NCI-H748 (cell line): ENCODE measurements around the gene MFN2.
"Not testable (repeated sequence)": the region's sequence is repeated elsewhere in the genome, so short reads cannot be mapped to it uniquely, and the experiment has no call there.

Experiments used
- DNase-seq: peaks from one replicate; lab custom pipeline; 2025; ENCODE audit not compliant: unreplicated experiment; lab: John Stamatoyannopoulos, UW

The MFN2 gene

DNA sequence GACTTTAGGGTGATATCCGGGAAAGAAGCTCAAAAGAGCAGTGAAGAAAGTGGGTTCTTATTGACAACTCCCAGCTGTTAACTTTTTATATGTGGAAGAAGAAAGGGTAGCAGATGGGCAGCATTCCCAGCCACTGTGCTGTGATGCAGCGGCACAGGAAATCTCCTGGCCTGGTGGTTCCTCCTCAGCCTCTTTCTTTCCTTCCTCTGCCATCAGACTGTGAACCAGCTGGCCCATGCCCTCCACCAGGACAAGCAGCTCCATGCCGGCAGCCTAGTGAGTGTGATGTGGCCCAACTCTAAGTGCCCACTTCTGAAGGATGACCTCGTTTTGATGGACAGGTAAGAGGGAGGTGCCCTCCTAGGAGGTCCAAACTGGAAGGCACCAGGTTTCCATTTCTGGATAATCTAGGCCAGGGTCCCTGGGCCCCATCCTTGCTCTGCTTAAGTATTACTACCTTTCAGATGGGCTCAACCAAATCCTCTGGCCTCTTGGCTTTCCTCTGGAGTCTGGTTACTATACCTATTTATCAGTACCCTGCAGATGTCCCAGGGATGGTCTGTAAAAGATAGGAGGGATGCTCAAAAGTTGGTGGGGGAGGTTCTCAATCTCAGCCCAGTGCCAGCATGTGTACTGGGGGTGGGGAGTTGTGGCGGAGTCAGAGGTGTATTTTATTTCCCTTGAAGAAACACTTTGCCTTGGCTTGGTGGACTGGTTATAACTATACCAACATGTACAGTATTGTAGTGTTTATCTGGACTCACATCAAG lies 17.0 kb downstream of the MFN2 start:
- no peak for DNase-seq

DNA sequence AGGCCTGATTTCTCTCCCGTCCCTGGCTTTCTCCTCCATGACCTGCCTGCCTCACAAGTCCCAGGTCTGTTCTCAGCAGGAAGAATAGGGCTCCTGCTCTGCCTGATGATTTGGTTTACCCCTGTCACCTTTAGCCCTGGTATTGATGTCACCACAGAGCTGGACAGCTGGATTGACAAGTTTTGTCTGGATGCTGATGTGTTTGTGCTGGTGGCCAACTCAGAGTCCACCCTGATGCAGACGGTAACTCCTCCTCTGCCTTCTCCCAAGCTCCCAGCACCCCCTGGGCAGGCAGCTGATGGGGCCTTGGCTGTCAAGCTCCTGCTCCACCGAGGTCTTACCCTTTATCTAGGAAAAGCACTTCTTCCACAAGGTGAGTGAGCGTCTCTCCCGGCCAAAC lies 18.4 kb downstream of the MFN2 start:
- DNase-seq = no peak

DNA sequence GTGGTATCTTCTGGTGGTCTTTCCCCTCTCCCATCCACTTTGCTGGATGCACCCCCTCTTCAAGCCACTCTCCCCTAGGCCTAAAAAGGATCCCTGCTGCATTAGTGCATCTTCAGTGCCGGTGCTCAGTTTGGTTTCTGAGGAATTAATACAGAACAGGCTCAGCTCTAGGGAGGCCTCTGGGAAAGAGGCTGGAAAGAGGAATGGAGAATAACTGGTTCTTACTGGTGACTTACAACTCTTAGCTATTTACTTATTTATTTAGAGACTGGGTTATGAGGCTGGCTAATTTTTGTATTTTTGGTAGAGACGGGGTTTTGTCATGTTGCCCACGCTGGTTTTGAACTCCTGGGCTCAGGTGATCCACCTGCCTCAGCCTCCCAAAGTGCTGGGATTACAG lies 19.0 kb downstream of the MFN2 start:
- no peak for DNase-seq

DNA sequence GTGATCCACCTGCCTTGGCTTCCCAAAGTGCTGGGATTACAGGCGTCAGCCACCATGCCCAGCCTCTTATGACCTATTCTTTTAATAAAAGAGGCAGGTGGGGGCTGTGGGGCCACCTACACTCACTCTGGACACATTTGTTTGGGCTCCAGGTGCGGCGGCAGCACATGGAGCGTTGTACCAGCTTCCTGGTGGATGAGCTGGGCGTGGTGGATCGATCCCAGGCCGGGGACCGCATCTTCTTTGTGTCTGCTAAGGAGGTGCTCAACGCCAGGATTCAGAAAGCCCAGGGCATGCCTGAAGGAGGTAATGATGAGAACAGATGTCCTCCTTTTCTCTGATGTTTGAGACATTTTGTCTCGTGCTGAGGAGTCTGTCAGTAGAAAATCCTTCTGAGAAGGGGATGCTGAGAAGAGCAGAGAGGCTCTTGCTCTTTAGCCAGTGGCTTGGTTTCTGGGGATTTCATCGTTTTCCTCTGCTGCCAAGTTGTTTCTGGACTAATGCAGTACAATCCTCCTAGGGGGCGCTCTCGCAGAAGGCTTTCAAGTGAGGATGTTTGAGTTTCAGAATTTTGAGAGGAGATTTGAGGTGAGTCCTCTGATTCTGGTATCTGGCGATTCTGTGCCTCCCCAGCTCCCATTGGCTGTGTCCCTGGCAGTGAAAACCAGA lies 21.1 kb downstream of the MFN2 start:
- no peak for DNase-seq

DNA sequence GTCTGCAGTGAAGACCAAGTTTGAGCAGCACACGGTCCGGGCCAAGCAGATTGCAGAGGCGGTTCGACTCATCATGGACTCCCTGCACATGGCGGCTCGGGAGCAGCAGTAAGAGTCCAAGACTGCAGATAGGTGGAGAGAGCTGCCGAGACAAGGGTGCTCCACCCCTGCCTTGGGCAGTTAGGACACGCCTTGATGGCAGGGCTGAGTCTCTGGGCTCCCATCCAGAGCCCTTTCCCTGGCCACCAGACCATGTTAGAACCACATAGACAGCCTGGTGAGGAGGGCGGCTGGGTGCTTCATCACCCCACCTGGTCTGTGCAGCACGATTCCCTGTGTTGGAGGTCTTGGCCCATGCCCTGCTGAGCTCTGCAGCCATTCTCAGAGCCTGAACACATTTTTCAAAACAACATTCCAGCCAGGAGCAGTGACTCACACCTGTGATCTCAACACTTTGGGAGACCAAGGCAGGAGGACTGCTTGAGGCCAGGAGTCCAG lies 21.8 kb downstream of the MFN2 start:
- DNase-seq = no peak

DNA sequence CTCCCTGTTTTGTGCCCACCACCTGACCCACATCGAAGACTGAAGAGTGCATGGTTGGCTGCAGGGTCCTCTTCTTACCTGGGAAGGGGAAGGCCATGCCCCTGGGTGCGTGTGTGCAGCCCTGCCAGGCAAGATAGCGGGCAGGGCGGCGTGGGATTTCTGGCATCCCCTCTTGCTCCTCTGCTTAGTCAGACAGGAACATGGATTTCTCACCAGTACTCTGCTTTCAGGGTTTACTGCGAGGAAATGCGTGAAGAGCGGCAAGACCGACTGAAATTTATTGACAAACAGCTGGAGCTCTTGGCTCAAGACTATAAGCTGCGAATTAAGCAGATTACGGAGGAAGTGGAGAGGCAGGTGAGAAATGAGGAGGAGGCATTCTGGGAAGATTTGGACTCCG lies 23.5 kb downstream of the MFN2 start:
- no peak for DNase-seq

DNA sequence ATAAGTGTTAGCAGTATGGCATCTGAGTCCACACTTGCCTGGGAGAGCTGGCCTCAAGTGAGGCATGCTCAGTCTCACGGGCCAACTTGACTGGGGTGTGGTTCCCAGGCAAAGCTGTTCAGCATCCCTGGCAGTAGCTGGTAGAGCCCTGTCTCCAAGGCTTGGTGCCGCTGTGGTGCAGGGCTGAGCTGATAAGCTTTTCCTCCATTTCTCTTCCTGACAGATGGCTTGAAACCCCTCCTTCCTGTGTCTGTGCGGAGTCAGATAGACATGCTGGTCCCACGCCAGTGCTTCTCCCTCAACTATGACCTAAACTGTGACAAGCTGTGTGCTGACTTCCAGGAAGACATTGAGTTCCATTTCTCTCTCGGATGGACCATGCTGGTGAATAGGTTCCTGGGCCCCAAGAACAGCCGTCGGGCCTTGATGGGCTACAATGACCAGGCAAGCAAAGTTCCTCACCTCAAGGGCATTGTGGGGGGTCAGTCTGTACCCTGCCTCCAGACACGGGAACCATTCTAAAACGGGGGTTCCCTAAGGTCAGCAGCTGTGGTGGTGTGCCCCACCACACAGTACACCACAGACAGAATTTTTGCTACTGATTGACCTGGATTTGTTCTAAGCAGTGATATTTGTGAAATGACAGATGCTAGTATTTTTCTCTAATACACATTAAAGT lies 25.4 kb downstream of the MFN2 start:
- no peak for DNase-seq

DNA sequence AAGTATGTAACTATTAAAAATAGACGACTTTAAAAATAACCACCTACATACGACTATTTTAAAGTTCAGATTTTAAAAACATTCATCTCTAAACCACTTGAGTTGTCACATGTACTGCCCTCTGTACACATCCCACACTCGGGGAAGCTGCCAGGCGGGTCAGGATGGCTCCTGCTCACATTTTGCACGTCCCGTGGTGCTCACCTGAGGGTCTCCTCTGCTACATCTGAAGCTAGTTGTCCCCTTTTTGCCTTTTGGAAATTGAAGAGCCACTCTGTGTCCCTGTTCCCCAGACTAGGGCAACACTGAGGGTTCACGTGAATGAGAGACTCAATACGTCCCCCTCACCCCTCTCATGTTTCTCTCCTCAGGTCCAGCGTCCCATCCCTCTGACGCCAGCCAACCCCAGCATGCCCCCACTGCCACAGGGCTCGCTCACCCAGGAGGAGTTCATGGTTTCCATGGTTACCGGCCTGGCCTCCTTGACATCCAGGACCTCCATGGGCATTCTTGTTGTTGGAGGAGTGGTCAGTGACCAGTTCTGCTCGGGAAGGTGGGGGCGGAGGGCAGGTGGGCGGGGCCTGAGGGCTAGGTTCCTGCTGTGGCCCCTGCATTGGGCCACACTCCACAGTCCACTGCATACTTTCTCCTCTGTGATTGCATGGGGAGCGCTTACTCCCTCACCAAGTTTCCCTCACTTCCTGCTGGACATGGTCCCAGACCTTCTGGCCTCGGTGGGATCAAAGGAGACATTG lies 26.1 kb downstream of the MFN2 start:
- no peak for DNase-seq

DNA sequence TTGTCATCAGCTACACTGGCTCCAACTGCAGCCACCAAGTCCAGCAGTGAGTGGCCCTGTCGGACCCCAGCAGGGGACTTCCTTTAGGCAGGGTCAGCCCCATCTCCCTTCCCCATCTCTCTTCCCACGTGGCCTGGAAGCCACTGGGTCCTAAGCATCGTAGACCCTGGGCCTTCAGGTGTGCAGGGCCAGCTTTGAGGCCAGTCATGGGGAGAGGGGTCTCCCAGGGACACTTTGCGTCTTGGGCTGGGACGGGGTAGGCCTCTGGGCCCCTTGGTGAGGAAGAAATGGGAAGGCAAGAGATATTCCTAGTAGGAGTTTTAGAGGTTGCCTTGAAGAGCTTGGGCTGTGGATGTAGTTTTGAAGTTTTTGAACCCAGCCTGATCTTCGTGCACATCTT lies 27.0 kb downstream of the MFN2 start:
- DNase-seq = no peak

DNA sequence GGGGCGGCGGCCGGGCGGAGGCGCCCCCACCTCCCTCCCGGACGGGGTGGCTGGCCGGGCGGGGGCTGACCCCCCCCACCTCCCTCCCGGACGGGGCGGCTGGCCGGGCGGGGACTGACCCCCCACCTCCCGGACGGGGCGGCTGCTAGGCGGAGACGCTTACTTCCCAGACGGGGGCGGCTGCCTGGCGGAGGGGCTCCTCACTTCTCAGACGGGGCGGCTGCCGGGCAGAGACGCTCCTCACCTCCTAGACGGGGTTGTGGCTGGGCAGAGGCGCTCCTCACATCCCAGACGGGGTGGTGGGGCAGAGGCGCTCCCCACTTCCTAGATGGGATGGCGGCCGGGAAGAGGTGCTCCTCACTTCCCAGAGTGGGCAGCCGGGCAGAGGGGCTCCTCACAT lies 28.1 kb downstream of the MFN2 start:
- not testable (repeated sequence) for DNase-seq

DNA sequence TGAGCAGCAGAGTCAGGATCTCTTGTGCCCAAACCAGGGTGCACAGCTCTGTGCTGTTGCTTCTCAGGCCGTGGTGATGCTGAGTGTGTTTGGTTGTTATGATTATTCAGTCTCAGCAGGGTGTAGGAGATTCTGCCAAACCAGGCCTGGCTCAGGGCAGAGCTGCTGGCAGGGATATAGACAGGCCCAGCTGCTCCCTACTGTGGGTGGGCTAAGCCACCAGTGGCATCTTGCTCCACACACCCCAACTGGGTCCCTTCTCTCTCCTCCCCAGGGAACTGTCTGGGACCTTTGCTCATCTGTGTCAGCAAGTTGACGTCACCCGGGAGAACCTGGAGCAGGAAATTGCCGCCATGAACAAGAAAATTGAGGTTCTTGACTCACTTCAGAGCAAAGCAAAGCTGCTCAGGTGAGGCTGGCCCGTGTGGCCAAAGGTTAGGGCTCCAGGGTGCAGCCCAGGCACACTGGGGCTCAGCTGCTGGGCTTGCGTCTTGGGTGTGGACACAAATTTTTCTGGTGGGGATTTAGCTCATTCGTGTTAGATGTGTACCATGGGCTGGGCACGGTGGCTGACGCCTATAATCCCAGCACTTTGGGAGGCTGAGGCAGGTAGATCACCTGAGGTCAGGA lies 29.2 kb downstream of the MFN2 start:
- DNase-seq = no peak

DNA sequence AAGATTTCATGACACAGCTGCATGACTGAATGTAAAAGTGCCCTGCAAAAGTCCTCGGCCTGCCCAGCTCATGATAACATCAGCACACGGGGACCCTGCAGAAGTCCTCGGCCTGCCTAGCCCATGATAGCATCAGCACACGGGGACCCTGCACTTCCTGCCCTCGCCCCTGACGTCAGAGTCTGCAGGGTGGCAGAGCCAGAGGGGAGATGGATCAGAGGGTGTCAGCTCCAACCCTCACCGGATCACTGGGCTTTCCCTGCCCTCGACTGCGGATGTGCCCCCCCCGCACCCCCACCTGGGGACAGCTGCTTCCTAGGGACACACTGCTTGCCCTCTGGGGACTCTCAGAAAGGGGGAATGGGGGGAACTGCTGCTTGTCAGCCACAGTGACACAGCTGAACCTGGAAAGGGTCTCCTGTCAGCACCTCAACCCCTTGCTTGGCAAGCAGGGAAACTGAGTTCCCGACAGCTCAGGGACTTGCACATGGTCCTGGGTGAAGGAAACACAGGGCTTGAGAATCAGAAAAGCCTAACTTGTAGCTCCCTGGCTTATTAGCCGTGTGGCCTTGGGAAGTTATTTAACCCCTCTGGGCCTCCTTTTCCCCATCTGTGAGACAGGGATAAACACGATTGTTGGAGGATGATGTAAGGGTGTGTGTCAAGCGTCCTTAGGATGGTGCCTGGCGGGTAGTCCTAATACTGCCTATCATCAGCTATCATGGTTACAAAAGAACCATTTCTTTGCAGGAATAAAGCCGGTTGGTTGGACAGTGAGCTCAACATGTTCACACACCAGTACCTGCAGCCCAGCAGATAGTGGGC lies 30.7 kb downstream of the MFN2 start:
- DNase-seq = no peak

DNA sequence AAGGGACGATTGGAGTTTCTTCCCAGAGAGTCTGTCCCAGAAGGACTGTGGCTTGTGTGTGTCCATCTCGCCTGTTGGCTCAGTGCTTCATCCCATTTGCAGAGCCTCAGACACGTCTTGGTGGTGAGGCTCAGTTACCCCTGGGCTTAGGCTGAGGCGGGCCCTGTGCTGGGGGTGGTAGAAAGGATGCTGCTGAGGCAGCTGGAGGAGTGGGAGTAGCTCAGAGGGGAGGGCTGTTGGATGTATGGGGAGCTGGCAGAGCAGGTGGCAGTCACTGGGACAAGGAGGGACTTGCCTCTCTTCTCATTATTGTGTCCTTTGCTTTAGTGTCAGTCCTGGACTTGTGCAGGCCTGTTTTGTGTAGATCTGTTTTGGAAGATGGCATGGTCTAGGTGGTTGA lies 31.8 kb downstream of the MFN2 start:
- no peak for DNase-seq

DNA sequence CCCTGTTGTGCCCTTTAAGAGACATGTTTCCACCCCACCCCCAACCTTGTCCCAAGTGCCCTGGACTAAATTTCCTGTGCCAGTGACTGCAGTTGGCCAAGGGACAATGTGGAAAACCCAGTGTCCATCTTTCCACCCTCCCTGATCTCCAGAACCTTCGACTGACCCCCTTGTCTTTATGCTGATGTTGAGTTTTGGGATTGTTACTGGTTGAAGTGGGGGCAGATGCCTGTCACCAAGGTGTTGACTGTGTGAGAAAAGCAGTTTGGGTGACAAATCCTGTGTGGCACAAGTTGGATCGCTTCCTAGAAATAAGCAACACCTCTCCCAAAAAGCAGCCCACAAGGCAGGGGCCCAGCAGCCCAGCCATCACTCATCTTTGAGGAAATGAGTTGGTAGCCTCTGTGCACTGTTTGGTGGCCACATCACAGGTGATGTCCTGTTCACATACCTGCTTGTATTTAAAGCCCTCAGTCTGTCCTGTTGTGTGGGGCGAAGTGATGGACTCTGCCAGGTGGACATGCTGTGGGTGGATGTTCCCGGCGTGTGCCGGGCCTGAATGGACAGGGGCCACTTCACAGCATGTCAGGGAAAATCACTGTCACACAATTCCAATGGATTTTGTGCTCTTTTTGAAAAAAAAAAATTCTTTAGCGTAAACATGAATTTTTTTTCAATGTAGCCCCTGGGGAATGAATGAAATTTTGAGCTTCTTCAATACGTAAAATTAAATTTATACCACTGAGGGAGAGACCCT lies 32.5 kb downstream of the MFN2 start:
- DNase-seq = no peak

DNA sequence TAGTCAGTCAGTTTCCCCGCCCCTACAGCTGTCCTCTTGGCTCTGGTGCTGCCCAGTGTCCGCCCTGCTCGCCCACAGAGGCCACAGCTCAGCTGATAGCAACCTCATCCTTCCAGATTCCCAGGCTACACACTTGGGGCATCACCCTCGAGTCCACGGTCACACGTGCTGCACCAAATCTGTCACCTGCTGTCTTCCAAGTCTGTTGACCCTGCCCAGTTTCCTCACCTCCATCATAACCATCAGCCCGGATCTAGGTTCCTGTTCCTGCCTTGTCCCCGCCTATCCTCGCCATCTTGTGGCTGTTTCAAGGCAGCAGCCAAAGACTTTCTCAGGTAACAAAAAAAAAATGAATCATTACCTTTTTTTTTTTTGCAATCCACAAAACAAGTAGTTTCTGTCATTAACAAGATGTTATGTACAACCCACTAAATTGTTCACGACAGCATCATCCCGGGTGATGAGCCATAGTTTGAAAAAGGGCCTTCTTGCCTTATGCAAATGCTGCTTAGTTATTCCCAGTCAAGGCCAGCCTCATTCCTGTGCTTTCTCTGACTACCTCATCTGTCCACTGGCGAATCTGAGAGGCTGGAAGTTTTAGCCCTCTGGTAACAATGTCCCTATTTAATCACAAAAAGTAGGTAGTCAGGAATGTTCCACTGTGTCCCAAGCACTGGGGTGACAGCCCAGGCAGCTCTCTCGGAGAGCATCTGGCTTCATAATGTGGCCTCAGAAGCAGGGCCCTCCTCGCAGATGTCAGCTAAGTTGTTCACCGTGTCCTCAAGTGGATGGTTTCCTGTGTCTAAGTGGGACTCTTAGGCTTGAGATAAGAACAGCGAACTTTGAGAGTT lies 34.1 kb downstream of the MFN2 start:
- no peak for DNase-seq

DNA sequence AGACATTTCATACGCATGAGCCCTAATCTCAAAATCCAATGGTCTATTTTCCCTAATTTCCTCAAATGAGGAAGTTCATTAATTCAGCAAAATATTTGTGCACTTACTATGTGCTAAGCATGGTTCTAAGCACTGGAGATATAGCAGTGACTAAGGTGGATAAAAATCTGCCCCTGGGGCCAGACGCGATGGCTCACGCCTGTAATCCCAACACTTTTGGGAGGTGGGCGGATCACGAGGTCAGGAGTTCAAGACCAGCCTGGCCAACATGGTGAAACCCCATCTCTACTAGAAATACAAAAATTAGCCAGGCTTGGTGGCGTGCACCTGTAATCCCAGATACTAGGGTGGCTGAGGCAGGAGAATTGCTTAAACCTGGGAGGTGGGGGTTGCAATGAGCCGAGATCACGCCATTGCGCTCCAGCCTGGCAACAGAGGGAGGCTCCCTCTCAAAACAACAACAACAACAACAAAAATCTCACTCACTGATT lies 34.8 kb downstream of the MFN2 start:
- no peak for DNase-seq

DNA sequence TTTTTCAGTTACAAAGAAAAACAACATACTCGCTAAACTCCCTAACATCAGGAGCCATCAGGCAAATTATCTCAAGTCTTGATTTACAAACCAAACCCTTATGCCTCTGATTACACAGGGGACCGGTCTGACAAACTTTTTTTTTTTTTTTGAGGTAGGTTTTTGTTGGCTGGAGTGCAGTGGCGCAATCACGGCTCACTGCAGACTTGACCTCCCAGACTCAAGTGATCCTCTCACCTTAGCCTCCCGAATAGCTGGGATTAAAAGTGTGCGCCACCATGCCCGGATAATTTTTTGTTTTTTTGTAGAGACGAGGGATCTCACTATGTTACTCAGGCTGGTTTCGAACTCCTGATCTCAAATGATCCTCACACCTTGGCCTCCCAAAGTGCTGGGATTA lies 35.3 kb downstream of the MFN2 start:
- no peak for DNase-seq

DNA sequence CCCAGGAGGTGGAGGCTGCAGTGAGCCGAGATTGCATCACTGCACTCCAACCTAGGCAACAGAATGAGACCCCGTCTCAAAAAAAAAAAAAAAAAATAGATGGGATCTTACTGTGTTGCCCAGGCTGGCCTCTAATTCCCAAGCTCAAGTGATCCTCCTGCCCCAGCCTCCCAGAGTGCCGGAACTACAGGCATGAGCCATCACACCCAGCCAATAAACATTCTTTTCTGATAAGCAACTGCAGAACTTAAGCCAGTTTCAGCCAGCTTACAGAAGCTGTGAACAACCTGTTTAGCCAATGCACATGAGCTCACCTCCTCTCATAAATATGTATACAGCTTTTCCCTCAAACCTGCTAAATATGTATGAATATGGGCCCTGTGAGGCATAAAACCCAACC lies 35.9 kb downstream of the MFN2 start:
- DNase-seq = no peak
